ENCODE results near the gene MIPOL1. TPM values are rescaled to one million over a fixed set of nuclear protein-coding genes. Genes with fewer than 3 reads are reported as not detected.

The MIPOL1 gene
- total and polyA plus RNA-seq, 9 of the 15 experiments (the other 6 are each of a cell fraction or from before 2014, with no cell fraction given), result 6.7 to 21.9 (median 12.4) TPM

DNA sequence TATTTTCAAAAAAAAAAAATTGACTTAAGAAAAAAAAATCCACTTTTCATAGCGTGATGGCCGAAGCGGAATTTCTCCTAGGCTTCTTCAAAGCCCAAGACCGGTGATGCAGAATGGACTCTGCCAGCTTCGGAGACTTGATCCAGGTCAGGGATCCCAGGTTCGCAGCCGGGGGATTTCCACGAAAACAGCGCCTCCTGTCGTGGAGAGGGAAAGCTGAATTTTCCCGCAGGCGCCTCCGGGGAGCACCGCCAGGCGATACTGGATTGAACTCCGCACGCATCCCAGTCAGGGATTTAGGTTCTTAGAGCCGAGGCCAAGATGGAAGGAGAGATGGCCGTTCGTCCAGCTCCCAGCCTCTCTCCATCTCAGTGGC, 399.8 kb downstream of the MIPOL1 start:
- no peak for DNase-seq (ENCODE audit: extremely low read depth in 1 of 4, low spot score in 3 of 4)
- ChIA-PET CTCF (ENCODE audit: low intra/inter-chr PET ratio) (no interaction called here), POLR2A (interaction anchor here (0.6 kb wide), 1 partner anchor 75 kb away, joined by 4 read pairs; no protein-coding TSS in a partner anchor)
- peaks cover 3 to 29% of the 10 kb centered on the region in 2 experiments; a peak in 4 of 5 replicates for H3K4me1 ChIP-seq (replicated peaks in 1 of 2; ENCODE audit: control insufficient read depth in 2 of 2, insufficient read depth in 2 of 2, low read length in 2 of 2)
- H3K4me2 ChIP-seq (ENCODE audit: insufficient read depth, low read length), result no peak overlapping the region
- BruUV-seq (replicated peaks), result no TSS peak
- H3K79me2 ChIP-seq (ENCODE audit: control insufficient read depth, insufficient read depth, low read length), result peaks cover 2% of the 10 kb centered on the region; the same call in 2 of the 3 replicates
- no peak overlapping the region for H3K27ac ChIP-seq (ENCODE audit: extremely low read depth, low read depth, low read length)
- 96% methylated on average over 10 of the region's 20 CpGs for WGBS (ENCODE audit: insufficient coverage, low coverage, missing lambda C conversion rate)
- peaks cover 6 to 17% of the 10 kb centered on the region in 2 experiments; a peak in 4 of 5 replicates for H3K27me3 ChIP-seq (ENCODE audit: control insufficient read depth in 2 of 2, insufficient read depth in 2 of 2, low read length in 2 of 2)
- no peaks in the 10 kb centered on the region; the same call in 1 of the 2 replicates for H3K9me3 ChIP-seq (replicated peaks; ENCODE audit: control insufficient read depth, insufficient read depth, low read depth, low read length)
- in situ Hi-C loops (cut with MboI) (loop anchor here (25.0 kb wide), 1 partner anchor 335 kb away; no protein-coding TSS in a partner anchor), intact Hi-C loops (cut with micrococcal nuclease) (no loop called here)
- no peaks in the 10 kb centered on the region for H3K9me1 ChIP-seq (ENCODE audit: control insufficient read depth, insufficient read depth, low read length)
- H4K20me1 ChIP-seq (replicated peaks; ENCODE audit: control insufficient read depth, insufficient read depth, low read length), result no peaks in the 10 kb centered on the region
- H2AFZ ChIP-seq (ENCODE audit: low read depth, low read length), result no peak overlapping the region
- H3K36me3 ChIP-seq (ENCODE audit: control insufficient read depth, insufficient read depth, low read length), result no peaks in the 10 kb centered on the region
- no peak overlapping the region for H3K4me3 ChIP-seq
- ATAC-seq, result no peak
- TF ChIP-seq ARNT (IDR thresholded peaks at IDR 0.05), result no peak
- TF ChIP-seq KLF16 (IDR thresholded peaks at IDR 0.05), result no peak
- TF ChIP-seq ZNF696 (CRISPR knock-in tag; conservative IDR thresholded peaks at IDR 0.05), result no peak
- no peak for TF ChIP-seq MECOM (CRISPR knock-in tag; IDR thresholded peaks at IDR 0.05)
- TF ChIP-seq ZNF436 (CRISPR knock-in tag; IDR thresholded peaks at IDR 0.05), result no peak
- TF ChIP-seq ZNF311 (CRISPR knock-in tag; IDR thresholded peaks at IDR 0.05), result no peak
- TF ChIP-seq POLR2G (IDR thresholded peaks at IDR 0.05; ENCODE audit: low read depth, low read length), result no peak
- TF ChIP-seq RBM15 (IDR thresholded peaks at IDR 0.05; ENCODE audit: insufficient read depth, low read length), result no peak
- TF ChIP-seq, protein P1, sequence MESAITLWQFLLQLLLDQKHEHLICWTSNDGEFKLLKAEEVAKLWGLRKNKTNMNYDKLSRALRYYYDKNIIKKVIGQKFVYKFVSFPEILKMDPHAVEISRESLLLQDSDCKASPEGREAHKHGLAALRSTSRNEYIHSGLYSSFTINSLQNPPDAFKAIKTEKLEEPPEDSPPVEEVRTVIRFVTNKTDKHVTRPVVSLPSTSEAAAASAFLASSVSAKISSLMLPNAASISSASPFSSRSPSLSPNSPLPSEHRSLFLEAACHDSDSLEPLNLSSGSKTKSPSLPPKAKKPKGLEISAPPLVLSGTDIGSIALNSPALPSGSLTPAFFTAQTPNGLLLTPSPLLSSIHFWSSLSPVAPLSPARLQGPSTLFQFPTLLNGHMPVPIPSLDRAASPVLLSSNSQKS (CRISPR knock-in tag; IDR thresholded peaks at IDR 0.05), result no peak
- TF ChIP-seq, protein P2, sequence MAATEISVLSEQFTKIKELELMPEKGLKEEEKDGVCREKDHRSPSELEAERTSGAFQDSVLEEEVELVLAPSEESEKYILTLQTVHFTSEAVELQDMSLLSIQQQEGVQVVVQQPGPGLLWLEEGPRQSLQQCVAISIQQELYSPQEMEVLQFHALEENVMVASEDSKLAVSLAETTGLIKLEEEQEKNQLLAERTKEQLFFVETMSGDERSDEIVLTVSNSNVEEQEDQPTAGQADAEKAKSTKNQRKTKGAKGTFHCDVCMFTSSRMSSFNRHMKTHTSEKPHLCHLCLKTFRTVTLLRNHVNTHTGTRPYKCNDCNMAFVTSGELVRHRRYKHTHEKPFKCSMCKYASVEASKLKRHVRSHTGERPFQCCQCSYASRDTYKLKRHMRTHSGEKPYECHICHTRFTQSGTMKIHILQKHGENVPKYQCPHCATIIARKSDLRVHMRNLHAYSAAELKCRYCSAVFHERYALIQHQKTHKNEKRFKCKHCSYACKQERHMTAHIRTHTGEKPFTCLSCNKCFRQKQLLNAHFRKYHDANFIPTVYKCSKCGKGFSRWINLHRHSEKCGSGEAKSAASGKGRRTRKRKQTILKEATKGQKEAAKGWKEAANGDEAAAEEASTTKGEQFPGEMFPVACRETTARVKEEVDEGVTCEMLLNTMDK (IDR thresholded peaks at IDR 0.05; ENCODE audit: borderline replicate concordance, insufficient read depth, low read depth, low read length, poor library complexity, severe bottlenecking), result no peak
- TF ChIP-seq PML (IDR thresholded peaks at IDR 0.05; ENCODE audit: low read length), result no peak
- TF ChIP-seq HDAC3 (IDR thresholded peaks at IDR 0.05; ENCODE audit: borderline replicate concordance, partially characterized antibody), result no peak
- TF ChIP-seq KDM2B (CRISPR knock-in tag; IDR thresholded peaks at IDR 0.05), result no peak
- no peak for TF ChIP-seq ZC3H11A (IDR thresholded peaks at IDR 0.05; ENCODE audit: low read depth, low read length)
- TF ChIP-seq, protein P3, sequence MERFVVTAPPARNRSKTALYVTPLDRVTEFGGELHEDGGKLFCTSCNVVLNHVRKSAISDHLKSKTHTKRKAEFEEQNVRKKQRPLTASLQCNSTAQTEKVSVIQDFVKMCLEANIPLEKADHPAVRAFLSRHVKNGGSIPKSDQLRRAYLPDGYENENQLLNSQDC (CRISPR knock-in tag; IDR thresholded peaks at IDR 0.05), result no peak
- TF ChIP-seq MTA2 (IDR thresholded peaks at IDR 0.05; ENCODE audit: low read depth), result no peak
- TF ChIP-seq SNRNP70 (optimal IDR thresholded peaks at IDR 0.05; ENCODE audit: low read depth, low read length), result no peak
- TF ChIP-seq, protein P4, sequence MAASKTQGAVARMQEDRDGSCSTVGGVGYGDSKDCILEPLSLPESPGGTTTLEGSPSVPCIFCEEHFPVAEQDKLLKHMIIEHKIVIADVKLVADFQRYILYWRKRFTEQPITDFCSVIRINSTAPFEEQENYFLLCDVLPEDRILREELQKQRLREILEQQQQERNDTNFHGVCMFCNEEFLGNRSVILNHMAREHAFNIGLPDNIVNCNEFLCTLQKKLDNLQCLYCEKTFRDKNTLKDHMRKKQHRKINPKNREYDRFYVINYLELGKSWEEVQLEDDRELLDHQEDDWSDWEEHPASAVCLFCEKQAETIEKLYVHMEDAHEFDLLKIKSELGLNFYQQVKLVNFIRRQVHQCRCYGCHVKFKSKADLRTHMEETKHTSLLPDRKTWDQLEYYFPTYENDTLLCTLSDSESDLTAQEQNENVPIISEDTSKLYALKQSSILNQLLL (CRISPR knock-in tag; IDR thresholded peaks at IDR 0.05; ENCODE audit: borderline replicate concordance), result no peak
- no peak for TF ChIP-seq FIP1L1 (IDR thresholded peaks at IDR 0.05; ENCODE audit: low read depth, low read length, poor library complexity, severe bottlenecking)
- no peak for TF ChIP-seq MEF2D (tag; conservative IDR thresholded peaks at IDR 0.05; ENCODE audit: low read depth)
- H3K9ac ChIP-seq (ENCODE audit: insufficient read depth in 1 of 2, low read depth in 2 of 2, low read length in 2 of 2), result no peak overlapping the region
- FAIRE-seq, result no peak

Data from K562 (cell line).